HEK293 (cell line): ENCODE results near the gene VAT1.

Source experiments
- GLI2 ChIP-seq: fragments of 450-650 bp; formaldehyde crosslinking; IDR thresholded peaks from 2 replicates; pipeline ENCODE4; 2017; ENCODE audit warnings: missing biosample characterization, missing genetic modification characterization, low read depth, borderline replicate concordance
- GLIS1 ChIP-seq: fragments of 450-650 bp; formaldehyde crosslinking; IDR thresholded peaks from 2 replicates; pipeline ENCODE4 v1.5.1; 2016; ENCODE audit warnings: missing biosample characterization, missing genetic modification characterization
- HOXD13 ChIP-seq: sonication (generic); formaldehyde crosslinking; IDR thresholded peaks from 2 replicates; pipeline ENCODE4 v1.8.0; 2022; ENCODE audit warnings: missing genetic modification reagents, borderline replicate concordance
- KLF17 ChIP-seq: fragments of 450-650 bp; formaldehyde crosslinking; IDR thresholded peaks from 2 replicates; pipeline ENCODE4 v1.5.1; 2016; ENCODE audit warnings: missing biosample characterization, missing genetic modification characterization
- SALL2 ChIP-seq: fragments of 450-650 bp; formaldehyde crosslinking; IDR thresholded peaks from 2 replicates; pipeline ENCODE4 v1.5.0; 2017; ENCODE audit warnings: missing biosample characterization, mild to moderate bottlenecking, missing genetic modification characterization, borderline replicate concordance
- TRIM28 ChIP-seq: IDR thresholded peaks from 2 replicates; pipeline ENCODE4 v1.6.1; 2011; ENCODE audit warnings: low read length, control low read depth, borderline replicate concordance
- YY1 ChIP-seq: fragments of 450-650 bp; formaldehyde crosslinking; IDR thresholded peaks from 2 replicates; pipeline ENCODE4 v1.5.1; 2018; ENCODE audit warnings: missing biosample characterization, missing genetic modification characterization
- YY2 ChIP-seq: fragments of 450-650 bp; formaldehyde crosslinking; IDR thresholded peaks from 2 replicates; pipeline ENCODE4 v1.5.1; 2016; ENCODE audit warnings: missing biosample characterization, missing genetic modification characterization
- ZBTB20 ChIP-seq: fragments of 450-650 bp; formaldehyde crosslinking; IDR thresholded peaks from 2 replicates; pipeline ENCODE4 v1.5.1; 2016; ENCODE audit warnings: missing biosample characterization, missing genetic modification characterization
- ZBTB26 ChIP-seq: fragments of 450-650 bp; formaldehyde crosslinking; optimal IDR thresholded peaks from 2 replicates; pipeline ENCODE3; 2016; ENCODE audit warnings: missing biosample characterization, mild to moderate bottlenecking, missing genetic modification characterization
- ZBTB7A ChIP-seq: fragments of 450-650 bp; formaldehyde crosslinking; IDR thresholded peaks from 2 replicates; pipeline ENCODE4 v1.5.1; 2016; ENCODE audit warnings: low read depth, missing biosample characterization, missing genetic modification characterization
- ZNF155 ChIP-seq: fragments of 450-650 bp; formaldehyde crosslinking; IDR thresholded peaks from 2 replicates; pipeline ENCODE4 v1.5.1; 2016; ENCODE audit warnings: missing biosample characterization, missing genetic modification characterization
- ZNF175 ChIP-seq: fragments of 450-650 bp; formaldehyde crosslinking; IDR thresholded peaks from 2 replicates; pipeline ENCODE4 v1.5.1; 2016; ENCODE audit warnings: missing biosample characterization, missing genetic modification characterization
- ZNF18 ChIP-seq: fragments of 450-650 bp; formaldehyde crosslinking; IDR thresholded peaks from 2 replicates; pipeline ENCODE4 v1.5.1; 2016; ENCODE audit warnings: missing biosample characterization, missing genetic modification characterization
- ZNF19 ChIP-seq: fragments of 450-650 bp; formaldehyde crosslinking; IDR thresholded peaks from 2 replicates; pipeline ENCODE4; 2016; ENCODE audit warnings: missing biosample characterization, missing genetic modification characterization, low read depth
- ZNF202 ChIP-seq: fragments of 450-650 bp; formaldehyde crosslinking; IDR thresholded peaks from 2 replicates; pipeline ENCODE4 v1.5.1; 2016; ENCODE audit warnings: missing biosample characterization, missing genetic modification characterization, borderline replicate concordance
- ZNF214 ChIP-seq: fragments of 450-650 bp; formaldehyde crosslinking; IDR thresholded peaks from 2 replicates; pipeline ENCODE4 v1.5.1; 2017; ENCODE audit warnings: missing biosample characterization, mild to moderate bottlenecking, missing genetic modification characterization, borderline replicate concordance
- ZNF302 ChIP-seq: fragments of 450-650 bp; formaldehyde crosslinking; IDR thresholded peaks from 2 replicates; pipeline ENCODE4 v1.5.1; 2016; ENCODE audit warnings: missing biosample characterization, missing genetic modification characterization, low read depth
- ZNF311 ChIP-seq: fragments of 450-650 bp; formaldehyde crosslinking; IDR thresholded peaks from 2 replicates; pipeline ENCODE4 v1.5.1; 2017; ENCODE audit warnings: missing biosample characterization, missing genetic modification characterization, borderline replicate concordance
- ZNF350 ChIP-seq: fragments of 450-650 bp; formaldehyde crosslinking; IDR thresholded peaks from 2 replicates; pipeline ENCODE4 v1.5.0; 2017; ENCODE audit warnings: missing biosample characterization, mild to moderate bottlenecking, missing genetic modification characterization
- ZNF354C ChIP-seq: fragments of 450-650 bp; formaldehyde crosslinking; IDR thresholded peaks from 2 replicates; pipeline ENCODE4 v1.5.1; 2016; ENCODE audit warnings: missing biosample characterization, missing genetic modification characterization, low read depth, borderline replicate concordance
- ZNF426 ChIP-seq: fragments of 450-650 bp; formaldehyde crosslinking; IDR thresholded peaks from 2 replicates; pipeline ENCODE4 v1.5.1; 2017; ENCODE audit warnings: missing biosample characterization, missing genetic modification characterization, mild to moderate bottlenecking, inconsistent platforms, moderate library complexity
- ZNF510 ChIP-seq: fragments of 450-650 bp; formaldehyde crosslinking; IDR thresholded peaks from 2 replicates; pipeline ENCODE4 v1.5.1; 2018; ENCODE audit warnings: mild to moderate bottlenecking, missing genetic modification characterization, missing biosample characterization; ENCODE audit not compliant: insufficient replicate concordance
- ZNF518A ChIP-seq: fragments of 450-650 bp; formaldehyde crosslinking; conservative IDR thresholded peaks from 2 replicates; pipeline ENCODE4 v1.5.1; 2016; ENCODE audit warnings: low read depth, missing biosample characterization, missing genetic modification characterization
- ZNF529 ChIP-seq: fragments of 450-650 bp; formaldehyde crosslinking; IDR thresholded peaks from 2 replicates; pipeline ENCODE4 v1.5.1; 2017; ENCODE audit warnings: missing genetic modification characterization, missing biosample characterization; ENCODE audit not compliant: insufficient replicate concordance
- ZNF548 ChIP-seq: fragments of 450-650 bp; formaldehyde crosslinking; IDR thresholded peaks from 2 replicates; pipeline ENCODE4 v1.5.1; 2016; ENCODE audit warnings: missing biosample characterization, missing genetic modification characterization
- ZNF549 ChIP-seq: fragments of 450-650 bp; IDR thresholded peaks from 2 replicates; pipeline ENCODE4 v1.5.1; 2018; ENCODE audit warnings: missing biosample characterization, missing genetic modification characterization, mild to moderate bottlenecking, inconsistent platforms, moderate library complexity
- ZNF629 ChIP-seq: fragments of 450-650 bp; formaldehyde crosslinking; IDR thresholded peaks from 2 replicates; pipeline ENCODE4 v1.5.1; 2017; ENCODE audit warnings: missing biosample characterization, missing genetic modification characterization
- ZNF701 ChIP-seq: fragments of 450-650 bp; formaldehyde crosslinking; IDR thresholded peaks from 2 replicates; pipeline ENCODE4 v1.5.1; 2016; ENCODE audit warnings: missing biosample characterization, missing genetic modification characterization

VAT1 gene

GRCh38 chr17:42979511-42980273 lies 42.5 kb downstream of the VAT1 start, which contains the start of gene PTGES3L (continued):
- TF ChIP-seq ZNF19 (tag by site-specific recombination) (no peak), ZNF350 (tag by site-specific recombination) (no peak), KLF17 (tag by site-specific recombination) (peak; percentile 26), ZNF175 (tag by site-specific recombination) (no peak), YY1 (no peak), SALL2 (no peak), ZNF548 (tag by site-specific recombination) (no peak), ZNF18 (tag by site-specific recombination) (no peak), ZBTB26 (tag by site-specific recombination) (no peak), ZBTB7A (tag by site-specific recombination) (no peak), ZNF701 (tag by site-specific recombination) (no peak), ZNF549 (no peak), ZNF202 (tag by site-specific recombination) (no peak), ZNF510 (tag by site-specific recombination) (no peak), ZNF155 (tag by site-specific recombination) (no peak), ZNF529 (no peak), ZNF214 (tag by site-specific recombination) (no peak), TRIM28 (0 out of 2 replicates have a peak, but pooled peaks have one; percentile 22), GLIS1 (tag by site-specific recombination) (peak; percentile 78), HOXD13 (CRISPR knock-in tag) (no peak), ZNF518A (0 out of 2 replicates have a peak, but pooled peaks have one; percentile 12), ZNF426 (tag by site-specific recombination) (no peak), ZNF354C (tag by site-specific recombination) (no peak), ZNF302 (tag by site-specific recombination) (no peak), YY2 (no peak), ZBTB20 (tag by site-specific recombination) (peak; percentile 72), ZNF629 (tag by site-specific recombination) (no peak), ZNF311 (tag by site-specific recombination) (no peak), GLI2 (tag by site-specific recombination) (no peak)
